Astrocyte (in vitro differentiated cells and primary cell): ENCODE data around the gene ARFIP1. TPM values are rescaled to one million over a fixed set of nuclear protein-coding genes. Genes with fewer than 3 reads are reported as not detected.

Experiments used
- DNase-seq: peaks from one replicate; pipeline ENCODE4 v3.0.0-alpha.2; 2010; ENCODE audit warnings: low read depth
- FAIRE-seq: peaks from 2 replicates; lab custom pipeline; 2011; peaks lifted over from hg19 to GRCh38; lab: Jason Lieb, UNC
- H2AFZ ChIP-seq: 2 replicates; pipeline ENCODE4 v1.6.0; 2012; ENCODE audit warnings: low read depth, low read length, inconsistent platforms
- H3K27ac ChIP-seq: 2 replicates; pipeline ENCODE4 v1.5.1; 2011; ENCODE audit warnings: low read depth, low read length, inconsistent platforms
- H3K27me3 ChIP-seq: 2 replicates; pipeline ENCODE4 v1.6.0; 2011; ENCODE audit warnings: low read length, inconsistent platforms; ENCODE audit not compliant: insufficient read depth
- H3K36me3 ChIP-seq: 2 replicates; pipeline ENCODE4 v1.5.1; 2011; ENCODE audit warnings: low read length, inconsistent platforms; ENCODE audit not compliant: insufficient read depth
- H3K4me1 ChIP-seq: 2 replicates; pipeline ENCODE4 v1.5.1; 2011; ENCODE audit warnings: low read length, inconsistent platforms; ENCODE audit not compliant: insufficient read depth
- H3K4me2 ChIP-seq: 2 replicates; pipeline ENCODE4 v1.6.0; 2012; ENCODE audit warnings: low read length, inconsistent platforms
- H3K4me3 ChIP-seq: 2 replicates; pipeline ENCODE4 v1.5.1; 2011; ENCODE audit warnings: low read depth, mild to moderate bottlenecking, low read length, inconsistent platforms; ENCODE audit not compliant: insufficient read depth
- H3K79me2 ChIP-seq: 2 replicates; pipeline ENCODE4 v1.6.0; 2012; ENCODE audit warnings: mild to moderate bottlenecking, low read length, inconsistent platforms; ENCODE audit not compliant: insufficient read depth
- H3K9ac ChIP-seq: 2 replicates; pipeline ENCODE4 v1.6.0; 2012; ENCODE audit warnings: mild to moderate bottlenecking, low read length, inconsistent platforms
- H3K9me3 ChIP-seq: 2 replicates; pipeline ENCODE4 v1.5.1; 2012; ENCODE audit warnings: low read depth, mild to moderate bottlenecking, low read length, inconsistent platforms; ENCODE audit not compliant: insufficient read depth
- H4K20me1 ChIP-seq: 2 replicates; pipeline ENCODE4 v1.6.0; 2012; ENCODE audit warnings: low read length, inconsistent platforms; ENCODE audit not compliant: insufficient read depth
- H3K27ac Mint-ChIP-seq: one replicate; pipeline ENCODE4 v1.8.0; 2021; ENCODE audit warnings: mild to moderate bottlenecking, mixed read lengths; ENCODE audit not compliant: unreplicated experiment
- H3K27me3 Mint-ChIP-seq: one replicate; pipeline ENCODE4 v1.8.0; 2021; ENCODE audit warnings: low read depth, mixed read lengths; ENCODE audit not compliant: unreplicated experiment
- H3K36me3 Mint-ChIP-seq: one replicate; pipeline ENCODE4 v1.8.0; 2021; ENCODE audit warnings: low read depth, mixed read lengths; ENCODE audit not compliant: unreplicated experiment
- H3K4me1 Mint-ChIP-seq: one replicate; pipeline ENCODE4 v1.8.0; 2021; ENCODE audit warnings: low read depth, mixed read lengths; ENCODE audit not compliant: unreplicated experiment
- H3K4me3 Mint-ChIP-seq: one replicate; pipeline ENCODE4 v1.8.0; 2021; ENCODE audit warnings: mild to moderate bottlenecking, moderate library complexity, mixed read lengths; ENCODE audit not compliant: unreplicated experiment
- H3K9me3 Mint-ChIP-seq: one replicate; pipeline ENCODE4 v1.8.0; 2021; ENCODE audit warnings: mild to moderate bottlenecking, mixed read lengths; ENCODE audit not compliant: unreplicated experiment
- EZH2 ChIP-seq: IDR thresholded peaks from 2 replicates; pipeline ENCODE4 v1.6.1; 2012; ENCODE audit warnings: mild to moderate bottlenecking, low read length, inconsistent platforms; ENCODE audit not compliant: insufficient read depth
- total RNA-seq: library from RNA; stranded (reverse); gene quantifications from 2 replicates; pipeline ENCODE4 v1.2.1, GENCODE V29; 2021
- TF ChIP-seq, protein P1 (sequence below): IDR thresholded peaks from 2 replicates; pipeline ENCODE4 v1.5.1; 2011; ENCODE audit warnings: low read depth, mild to moderate bottlenecking, inconsistent platforms, low read length, moderate library complexity; ENCODE audit not compliant: insufficient read depth

ARFIP1 gene
- total RNA-seq, 1 donor from 2014 or later = 30.7 TPM

- FAIRE-seq (no peak), DNase-seq (no peak)
- no peak overlapping the region for H3K4me3 ChIP-seq
- H3K9ac ChIP-seq = no peak overlapping the region
- Mint-ChIP-seq H3K27ac (no peak overlapping the region), H3K27me3 (no peaks in the 10 kb centered on the region), H3K4me3 (no peak overlapping the region), H3K9me3 (no peaks in the 10 kb centered on the region), H3K4me1 (no peaks in the 10 kb centered on the region), H3K36me3 (peaks cover 12% of the 10 kb centered on the region)
- H3K27ac ChIP-seq = no peak overlapping the region
- H2AFZ ChIP-seq = no peak overlapping the region
- peaks cover 13% of the 10 kb centered on the region for H4K20me1 ChIP-seq
- no peaks in the 10 kb centered on the region for H3K27me3 ChIP-seq
- H3K9me3 ChIP-seq = no peaks in the 10 kb centered on the region
- no peaks in the 10 kb centered on the region for H3K4me1 ChIP-seq
- no peaks in the 10 kb centered on the region for H3K79me2 ChIP-seq
- H3K36me3 ChIP-seq = no peaks in the 10 kb centered on the region
- H3K4me2 ChIP-seq = no peak overlapping the region
- TF ChIP-seq EZH2 = no peak
- TF ChIP-seq, protein P1, sequence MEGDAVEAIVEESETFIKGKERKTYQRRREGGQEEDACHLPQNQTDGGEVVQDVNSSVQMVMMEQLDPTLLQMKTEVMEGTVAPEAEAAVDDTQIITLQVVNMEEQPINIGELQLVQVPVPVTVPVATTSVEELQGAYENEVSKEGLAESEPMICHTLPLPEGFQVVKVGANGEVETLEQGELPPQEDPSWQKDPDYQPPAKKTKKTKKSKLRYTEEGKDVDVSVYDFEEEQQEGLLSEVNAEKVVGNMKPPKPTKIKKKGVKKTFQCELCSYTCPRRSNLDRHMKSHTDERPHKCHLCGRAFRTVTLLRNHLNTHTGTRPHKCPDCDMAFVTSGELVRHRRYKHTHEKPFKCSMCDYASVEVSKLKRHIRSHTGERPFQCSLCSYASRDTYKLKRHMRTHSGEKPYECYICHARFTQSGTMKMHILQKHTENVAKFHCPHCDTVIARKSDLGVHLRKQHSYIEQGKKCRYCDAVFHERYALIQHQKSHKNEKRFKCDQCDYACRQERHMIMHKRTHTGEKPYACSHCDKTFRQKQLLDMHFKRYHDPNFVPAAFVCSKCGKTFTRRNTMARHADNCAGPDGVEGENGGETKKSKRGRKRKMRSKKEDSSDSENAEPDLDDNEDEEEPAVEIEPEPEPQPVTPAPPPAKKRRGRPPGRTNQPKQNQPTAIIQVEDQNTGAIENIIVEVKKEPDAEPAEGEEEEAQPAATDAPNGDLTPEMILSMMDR = no peak
Measured at GRCh38 chr4:152824561-152824960, 44.8 kb downstream of the ARFIP1 start.

DNA sequence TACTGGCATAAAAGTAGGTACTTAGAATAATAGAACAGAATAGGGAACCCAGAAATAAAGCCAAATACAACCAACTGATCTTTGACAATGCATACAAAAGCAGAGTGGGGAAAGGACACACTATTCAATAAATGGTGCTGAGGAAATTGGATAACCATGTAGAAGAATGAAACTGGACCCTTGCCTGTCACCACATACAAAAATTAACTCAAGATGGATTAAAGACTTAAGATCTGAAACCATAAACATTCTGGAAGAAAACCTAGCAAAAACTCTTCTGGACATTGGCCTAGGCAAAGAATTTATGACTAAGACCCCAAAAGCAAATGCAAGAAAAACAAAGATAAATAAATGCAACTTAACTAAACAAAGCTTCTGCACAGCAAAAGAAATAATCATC lies 45.6 kb downstream of the ARFIP1 start:
- no peak overlapping the region for H3K4me3 Mint-ChIP-seq
- H3K4me2 ChIP-seq = no peak overlapping the region
- no peak overlapping the region for H3K27ac Mint-ChIP-seq
- no peaks in the 10 kb centered on the region for H3K4me1 ChIP-seq
- peaks cover 10% of the 10 kb centered on the region for H4K20me1 ChIP-seq
- no peaks in the 10 kb centered on the region for H3K27me3 Mint-ChIP-seq
- no peak overlapping the region for H2AFZ ChIP-seq
- no peaks in the 10 kb centered on the region for H3K36me3 ChIP-seq
- TF ChIP-seq, protein P1 = no peak
- TF ChIP-seq EZH2 = no peak
- H3K4me1 Mint-ChIP-seq = no peaks in the 10 kb centered on the region
- H3K9me3 Mint-ChIP-seq = no peaks in the 10 kb centered on the region
- H3K9ac ChIP-seq = no peak overlapping the region
- H3K79me2 ChIP-seq = no peaks in the 10 kb centered on the region
- peaks cover 5% of the 10 kb centered on the region for H3K36me3 Mint-ChIP-seq
- DNase-seq (no peak), FAIRE-seq (no peak)
- H3K9me3 ChIP-seq = no peaks in the 10 kb centered on the region
- H3K27me3 ChIP-seq = no peaks in the 10 kb centered on the region
- H3K4me3 ChIP-seq = no peak overlapping the region
- H3K27ac ChIP-seq = no peak overlapping the region

- Histone ChIP-seq H3K4me3 (no peak overlapping the region), H3K27ac (no peak overlapping the region), H4K20me1 (peaks cover 14% of the 10 kb centered on the region), H3K9ac (no peak overlapping the region), H3K36me3 (no peaks in the 10 kb centered on the region), H3K4me2 (no peak overlapping the region), H3K27me3 (no peaks in the 10 kb centered on the region), H2AFZ (no peak overlapping the region), H3K79me2 (no peaks in the 10 kb centered on the region), H3K9me3 (no peaks in the 10 kb centered on the region), H3K4me1 (no peaks in the 10 kb centered on the region)
- H3K36me3 Mint-ChIP-seq = peaks cover 7% of the 10 kb centered on the region
- DNase-seq (no peak), FAIRE-seq (no peak)
- H3K27ac Mint-ChIP-seq = no peak overlapping the region
- H3K4me3 Mint-ChIP-seq = no peak overlapping the region
- H3K27me3 Mint-ChIP-seq = no peaks in the 10 kb centered on the region
- no peaks in the 10 kb centered on the region for H3K4me1 Mint-ChIP-seq
- no peaks in the 10 kb centered on the region for H3K9me3 Mint-ChIP-seq
- TF ChIP-seq, protein P1 = no peak
- no peak for TF ChIP-seq EZH2
Measured at GRCh38 chr4:152828122-152828521, 48.4 kb downstream of the ARFIP1 start.
